A673 (cell line): Measurements from ENCODE around the gene PSMD10. TPM values are rescaled to one million over a fixed set of nuclear protein-coding genes. Genes with fewer than 3 reads are reported as not detected.

ENCODE experiments used
- BruUV-seq: library from RNA; stranded (reverse); fragments of 400-500 nt; replicated peaks from 2 replicates; lab custom pipeline; 2021; lab: Mats Ljungman, UMichigan
- CTCF ChIA-PET: fragments of 300-600 bp; sonication (Branson Sonifier 250); formaldehyde crosslinking; loops from one replicate; lab custom pipeline; 2022; ENCODE audit warnings: antibody characterized with exemption; lab: Charles Lee
- POLR2A ChIA-PET: fragments of 300-600 bp; sonication (Branson Sonifier 250); formaldehyde crosslinking; loops from one replicate; lab custom pipeline; 2022; ENCODE audit warnings: antibody characterized with exemption; ENCODE audit not compliant: low non-redundant PET; lab: Charles Lee
- DNase-seq: peaks from one replicate; pipeline ENCODE4 v3.0.0-alpha.2; 2015; ENCODE audit warnings: low spot score
- H3K27ac ChIP-seq: fragments of 200-600 bp; sonication (generic); 2 replicates; pipeline ENCODE4 v1.5.1; 2016; ENCODE audit warnings: mixed run types, low read depth, mild to moderate bottlenecking, mixed read lengths, antibody characterized with exemption, low read length; ENCODE audit not compliant: poor library complexity, severe bottlenecking
- H3K27me3 ChIP-seq: fragments of 200-600 bp; sonication (generic); replicated peaks from 2 replicates; pipeline ENCODE4 v1.6.1; 2017; ENCODE audit warnings: mixed run types, low read depth, mild to moderate bottlenecking, mixed read lengths, antibody characterized with exemption, low read length; ENCODE audit not compliant: insufficient read depth, poor library complexity
- H3K36me3 ChIP-seq: fragments of 200-600 bp; sonication (generic); 2 replicates; pipeline ENCODE4 v1.6.1; 2016; ENCODE audit warnings: mixed run types, mild to moderate bottlenecking, mixed read lengths, antibody characterized with exemption, low read length; ENCODE audit not compliant: insufficient read depth, poor library complexity, severe bottlenecking
- H3K4me1 ChIP-seq: fragments of 200-600 bp; sonication (generic); 2 replicates; pipeline ENCODE4 v1.6.1; 2017; ENCODE audit warnings: mixed run types, mild to moderate bottlenecking, mixed read lengths, antibody characterized with exemption, low read length; ENCODE audit not compliant: insufficient read depth, poor library complexity, severe bottlenecking
- H3K4me3 ChIP-seq: fragments of 200-600 bp; sonication (generic); 2 replicates; pipeline ENCODE4 v1.5.1; 2016; ENCODE audit warnings: low read depth, mixed run types, mild to moderate bottlenecking, mixed read lengths, low read length; ENCODE audit not compliant: poor library complexity, severe bottlenecking
- H3K9me3 ChIP-seq: fragments of 200-600 bp; sonication (generic); 2 replicates; pipeline ENCODE4 v1.6.1; 2016; ENCODE audit warnings: mixed run types, low read depth, mild to moderate bottlenecking, mixed read lengths, antibody characterized with exemption, low read length; ENCODE audit not compliant: poor library complexity, severe bottlenecking
- EZH2 ChIP-seq: fragments of 200-600 bp; sonication (generic); IDR thresholded peaks from 2 replicates; pipeline ENCODE4 v1.6.1; 2017; ENCODE audit warnings: borderline replicate concordance, low read depth, mild to moderate bottlenecking, mixed read lengths, antibody characterized with exemption, low read length; ENCODE audit not compliant: poor library complexity, severe bottlenecking
- intact Hi-C: fragments of 100-400 bp; cut with micrococcal nuclease; formaldehyde crosslinking; loops from one replicate; pipeline ENCODE4 v1.10.0; 2022; ENCODE audit not compliant: unreplicated experiment
- total RNA-seq: library from RNA; stranded (reverse); gene quantifications from 2 replicates; pipeline ENCODE4 v1.2.3, GENCODE V29; 2021
- TF ChIP-seq, protein P1 (sequence below): fragments of 300-800, 200-600 bp; sonication (generic); conservative IDR thresholded peaks from 2 replicates; pipeline ENCODE4 v1.5.1; 2017; ENCODE audit warnings: low read depth, mild to moderate bottlenecking, antibody characterized with exemption, low read length, moderate library complexity, mixed read lengths

The PSMD10 gene
- total RNA-seq, 1 experiment from 2014 or later, result 49.6 TPM

GRCh38 chrX:108071578-108071977 lies 19.8 kb downstream of the PSMD10 start:
- intact Hi-C loops, result no loop called here
- Histone ChIP-seq H3K9me3 (no peaks in the 10 kb centered on the region), H3K27me3 (peaks cover 25% of the 10 kb centered on the region), H3K36me3 (no peaks in the 10 kb centered on the region), H3K4me3 (no peak overlapping the region), H3K27ac (no peak overlapping the region), H3K4me1 (no peaks in the 10 kb centered on the region)
- TF ChIP-seq, protein P1, sequence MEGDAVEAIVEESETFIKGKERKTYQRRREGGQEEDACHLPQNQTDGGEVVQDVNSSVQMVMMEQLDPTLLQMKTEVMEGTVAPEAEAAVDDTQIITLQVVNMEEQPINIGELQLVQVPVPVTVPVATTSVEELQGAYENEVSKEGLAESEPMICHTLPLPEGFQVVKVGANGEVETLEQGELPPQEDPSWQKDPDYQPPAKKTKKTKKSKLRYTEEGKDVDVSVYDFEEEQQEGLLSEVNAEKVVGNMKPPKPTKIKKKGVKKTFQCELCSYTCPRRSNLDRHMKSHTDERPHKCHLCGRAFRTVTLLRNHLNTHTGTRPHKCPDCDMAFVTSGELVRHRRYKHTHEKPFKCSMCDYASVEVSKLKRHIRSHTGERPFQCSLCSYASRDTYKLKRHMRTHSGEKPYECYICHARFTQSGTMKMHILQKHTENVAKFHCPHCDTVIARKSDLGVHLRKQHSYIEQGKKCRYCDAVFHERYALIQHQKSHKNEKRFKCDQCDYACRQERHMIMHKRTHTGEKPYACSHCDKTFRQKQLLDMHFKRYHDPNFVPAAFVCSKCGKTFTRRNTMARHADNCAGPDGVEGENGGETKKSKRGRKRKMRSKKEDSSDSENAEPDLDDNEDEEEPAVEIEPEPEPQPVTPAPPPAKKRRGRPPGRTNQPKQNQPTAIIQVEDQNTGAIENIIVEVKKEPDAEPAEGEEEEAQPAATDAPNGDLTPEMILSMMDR, result no peak
- TF ChIP-seq EZH2, result no peak
- ChIA-PET POLR2A (no interaction called here), CTCF (no interaction called here)
- no peak for DNase-seq
- BruUV-seq, result no TSS peak

- H3K27me3 ChIP-seq, result peaks cover 25% of the 10 kb centered on the region
- BruUV-seq, result no TSS peak
- ChIA-PET CTCF (no interaction called here), POLR2A (no interaction called here)
- no peak overlapping the region for H3K27ac ChIP-seq
- H3K36me3 ChIP-seq, result no peaks in the 10 kb centered on the region
- H3K9me3 ChIP-seq, result no peaks in the 10 kb centered on the region
- intact Hi-C loops, result no loop called here
- no peak for TF ChIP-seq EZH2
- TF ChIP-seq, protein P1, result no peak
- H3K4me3 ChIP-seq, result no peak overlapping the region
- H3K4me1 ChIP-seq, result no peaks in the 10 kb centered on the region
- no peak for DNase-seq
Observed at GRCh38 chrX:108070891-108071290, 20.5 kb downstream of the PSMD10 start.

DNA sequence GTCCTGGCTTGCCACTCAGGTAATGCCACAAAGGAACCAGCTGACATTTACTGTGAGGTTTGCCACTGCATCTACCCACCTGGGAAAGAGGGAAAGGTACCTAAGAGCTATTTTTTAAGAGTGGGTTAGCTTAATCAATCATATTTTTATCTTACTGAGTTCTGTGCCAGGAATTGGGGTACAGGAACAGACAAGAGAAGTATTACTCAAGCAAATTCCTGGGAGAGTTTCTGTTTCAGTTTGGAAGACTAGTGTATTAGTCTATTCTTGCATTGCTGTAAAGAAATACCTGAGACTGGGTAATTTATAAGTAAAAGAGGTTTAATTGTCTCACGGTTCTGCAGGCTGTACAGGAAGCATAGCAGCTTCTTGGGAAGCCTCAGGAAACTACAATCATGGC lies 23.2 kb downstream of the PSMD10 start:
- POLR2A ChIA-PET, result no interaction called here
- Histone ChIP-seq H3K9me3 (no peaks in the 10 kb centered on the region), H3K27ac (no peak overlapping the region), H3K4me3 (no peak overlapping the region), H3K27me3 (peaks cover 22% of the 10 kb centered on the region), H3K4me1 (no peaks in the 10 kb centered on the region), H3K36me3 (no peaks in the 10 kb centered on the region)
- intact Hi-C loops, result no loop called here
- TF ChIP-seq, protein P1, result no peak
- TF ChIP-seq EZH2, result no peak
- BruUV-seq, result no TSS peak
- DNase-seq, result no peak
- CTCF ChIA-PET, result no interaction called here
